Upper lobe of right lung (tissue), 1 donor: Measurements from ENCODE around the gene UNG. TPM values are rescaled to one million over a fixed set of nuclear protein-coding genes. Genes with fewer than 3 reads are reported as not detected.
A peak's percentile ranks its signal among the peaks of the same experiment; 100 is the strongest.

ENCODE experiments used
- ATAC-seq: fragments of 200-7000 bp; cut with Tn5 transposase; one replicate; pipeline ENCODE4 v1.9.1; 2020; ENCODE audit warnings: mild to moderate bottlenecking, moderate library complexity
- DNase-seq: peaks from one replicate; pipeline ENCODE4 v3.0.0-alpha.2; 2020
- H3K27ac ChIP-seq: fragments of 200-600 bp; one replicate; pipeline ENCODE4 v1.8.0; 2022
- H3K27me3 ChIP-seq: fragments of 200-600 bp; one replicate; pipeline ENCODE4 v1.8.0; 2022; ENCODE audit warnings: mild to moderate bottlenecking
- H3K36me3 ChIP-seq: fragments of 200-600 bp; one replicate; pipeline ENCODE4 v1.8.0; 2022
- H3K4me1 ChIP-seq: fragments of 200-600 bp; one replicate; pipeline ENCODE4 v1.8.0; 2022
- H3K4me3 ChIP-seq: fragments of 200-600 bp; one replicate; pipeline ENCODE4 v1.8.0; 2022; ENCODE audit warnings: mild to moderate bottlenecking
- H3K9me3 ChIP-seq: fragments of 200-600 bp; one replicate; pipeline ENCODE4 v1.8.0; 2022
- intact Hi-C: fragments of 100-400 bp; cut with DNase I; formaldehyde crosslinking; loops from one replicate; pipeline ENCODE4 v1.11.0; 2022
- total RNA-seq: library from RNA; stranded (reverse); fragmentation: NEBNext Ultra II Directional; extraction: Animal tissue kit (Norgen Biotek cat#: 25700); gene quantifications from one replicate; pipeline ENCODE4 v1.2.1, GENCODE V29; 2021
- TF ChIP-seq, protein P1 (sequence below): fragments of 200-600 bp; IDR thresholded peaks from one replicate; pipeline ENCODE4 v1.8.0; 2022; ENCODE audit warnings: antibody characterized with exemption
- donor health status: DM: no; HTN: yes; CAD: no; lungs with severe emphysema.

Gene UNG
- total RNA-seq, 1 donor from 2014 or later: 18.2 TPM

DNA sequence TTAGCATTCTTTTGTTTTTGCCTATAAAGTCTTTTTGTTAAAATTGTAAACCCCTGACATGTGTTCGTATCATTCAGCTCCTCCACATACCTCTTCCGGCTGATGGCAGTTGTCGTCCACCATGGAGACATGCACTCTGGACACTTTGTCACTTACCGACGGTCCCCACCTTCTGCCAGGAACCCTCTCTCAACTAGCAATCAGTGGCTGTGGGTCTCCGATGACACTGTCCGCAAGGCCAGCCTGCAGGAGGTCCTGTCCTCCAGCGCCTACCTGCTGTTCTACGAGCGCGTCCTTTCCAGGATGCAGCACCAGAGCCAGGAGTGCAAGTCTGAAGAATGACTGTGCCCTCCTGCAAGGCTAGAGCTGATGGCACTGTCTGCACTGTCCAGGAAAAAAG lies 11.8 kb upstream of the UNG start:
- no peak overlapping the region for H3K27ac ChIP-seq
- TF ChIP-seq, protein P1, sequence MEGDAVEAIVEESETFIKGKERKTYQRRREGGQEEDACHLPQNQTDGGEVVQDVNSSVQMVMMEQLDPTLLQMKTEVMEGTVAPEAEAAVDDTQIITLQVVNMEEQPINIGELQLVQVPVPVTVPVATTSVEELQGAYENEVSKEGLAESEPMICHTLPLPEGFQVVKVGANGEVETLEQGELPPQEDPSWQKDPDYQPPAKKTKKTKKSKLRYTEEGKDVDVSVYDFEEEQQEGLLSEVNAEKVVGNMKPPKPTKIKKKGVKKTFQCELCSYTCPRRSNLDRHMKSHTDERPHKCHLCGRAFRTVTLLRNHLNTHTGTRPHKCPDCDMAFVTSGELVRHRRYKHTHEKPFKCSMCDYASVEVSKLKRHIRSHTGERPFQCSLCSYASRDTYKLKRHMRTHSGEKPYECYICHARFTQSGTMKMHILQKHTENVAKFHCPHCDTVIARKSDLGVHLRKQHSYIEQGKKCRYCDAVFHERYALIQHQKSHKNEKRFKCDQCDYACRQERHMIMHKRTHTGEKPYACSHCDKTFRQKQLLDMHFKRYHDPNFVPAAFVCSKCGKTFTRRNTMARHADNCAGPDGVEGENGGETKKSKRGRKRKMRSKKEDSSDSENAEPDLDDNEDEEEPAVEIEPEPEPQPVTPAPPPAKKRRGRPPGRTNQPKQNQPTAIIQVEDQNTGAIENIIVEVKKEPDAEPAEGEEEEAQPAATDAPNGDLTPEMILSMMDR: no peak
- H3K4me1 ChIP-seq: no peaks in the 10 kb centered on the region
- intact Hi-C loops: no loop called here
- ATAC-seq: no peak
- no peaks in the 10 kb centered on the region for H3K9me3 ChIP-seq
- no peak overlapping the region for H3K4me3 ChIP-seq
- H3K27me3 ChIP-seq: no peaks in the 10 kb centered on the region
- no peak for DNase-seq
- peaks cover 87% of the 10 kb centered on the region for H3K36me3 ChIP-seq

DNA sequence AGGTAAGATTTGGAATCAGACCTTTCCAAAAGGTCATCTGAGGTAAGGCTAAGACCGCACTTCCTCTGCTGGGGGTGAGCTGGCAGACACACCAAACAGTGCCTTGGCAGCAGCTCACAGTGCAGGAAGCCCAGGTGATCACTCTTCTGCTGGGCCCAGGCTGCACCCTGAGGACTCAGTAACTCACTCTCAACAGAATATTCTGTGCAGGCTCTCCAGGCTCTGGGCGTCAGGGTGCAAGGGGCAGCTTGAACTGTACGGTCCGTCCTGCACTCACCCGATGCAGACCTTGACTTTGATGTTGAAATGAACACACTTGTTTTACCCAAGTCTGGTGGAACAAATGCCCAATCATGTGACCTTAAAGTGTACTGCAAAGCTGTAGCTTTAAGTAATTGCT lies 10.1 kb upstream of the UNG start:
- H3K36me3 ChIP-seq: peaks cover 73% of the 10 kb centered on the region

DNA sequence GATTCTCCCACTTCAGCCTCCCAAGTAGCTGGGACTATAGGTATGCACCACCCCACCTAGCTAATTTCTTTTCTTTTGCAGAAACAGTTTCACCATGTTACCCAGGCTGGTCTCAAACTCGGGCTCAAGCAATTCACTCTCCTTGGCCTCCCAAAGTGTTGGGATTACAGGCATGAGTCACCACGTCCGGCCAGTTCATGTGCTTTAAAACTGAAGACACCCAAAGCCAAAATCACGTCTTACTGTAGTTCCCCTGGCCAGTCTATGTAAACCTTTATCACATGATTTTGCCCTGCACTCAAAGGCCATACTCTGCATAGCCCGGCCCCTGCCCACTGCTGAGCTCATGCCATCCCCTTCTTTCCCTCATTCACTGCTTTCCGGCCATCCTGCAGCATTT lies 8.6 kb upstream of the UNG start:
- TF ChIP-seq, protein P1: no peak
- no peak for ATAC-seq
- Histone ChIP-seq H3K27ac (no peak overlapping the region), H3K36me3 (peaks cover 57% of the 10 kb centered on the region), H3K4me3 (no peak overlapping the region), H3K4me1 (peaks cover 14% of the 10 kb centered on the region), H3K27me3 (no peaks in the 10 kb centered on the region), H3K9me3 (no peaks in the 10 kb centered on the region)
- intact Hi-C loops: no loop called here
- no peak for DNase-seq

More for the DNA sequence above, 10.1 kb upstream of the UNG start:
- TF ChIP-seq, protein P1: no peak
- Histone ChIP-seq H3K9me3 (no peaks in the 10 kb centered on the region), H3K4me3 (no peak overlapping the region), H3K4me1 (peaks cover 7% of the 10 kb centered on the region), H3K27ac (no peak overlapping the region), H3K27me3 (no peaks in the 10 kb centered on the region)
- intact Hi-C loops: no loop called here
- ATAC-seq: no peak
- no peak for DNase-seq

DNA sequence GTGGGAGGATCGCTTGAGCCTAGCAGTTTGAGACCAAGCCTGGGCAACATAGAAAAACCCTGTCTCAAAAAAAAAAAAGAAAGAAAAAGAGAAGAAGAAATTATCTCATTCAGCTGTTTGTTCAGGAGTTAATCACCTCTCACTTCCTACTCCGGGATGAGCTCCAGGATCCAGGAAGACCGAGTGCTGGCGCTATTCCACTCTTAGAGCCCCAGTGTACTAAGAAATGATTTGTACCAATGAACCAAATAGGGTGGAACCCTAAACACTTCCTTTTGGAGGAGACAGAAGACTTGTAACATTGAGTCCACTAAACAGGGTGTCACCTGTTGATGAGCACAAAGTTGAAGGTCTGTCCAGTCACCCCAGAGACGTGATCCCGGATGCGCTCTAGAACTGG lies 7.7 kb upstream of the UNG start:
- Histone ChIP-seq H3K4me3 (no peak overlapping the region), H3K4me1 (peaks cover 14% of the 10 kb centered on the region), H3K36me3 (peaks cover 52% of the 10 kb centered on the region), H3K9me3 (no peaks in the 10 kb centered on the region), H3K27me3 (no peaks in the 10 kb centered on the region), H3K27ac (no peak overlapping the region)
- DNase-seq (no peak), ATAC-seq (no peak)
- intact Hi-C loops: no loop called here
- TF ChIP-seq, protein P1: no peak

DNA sequence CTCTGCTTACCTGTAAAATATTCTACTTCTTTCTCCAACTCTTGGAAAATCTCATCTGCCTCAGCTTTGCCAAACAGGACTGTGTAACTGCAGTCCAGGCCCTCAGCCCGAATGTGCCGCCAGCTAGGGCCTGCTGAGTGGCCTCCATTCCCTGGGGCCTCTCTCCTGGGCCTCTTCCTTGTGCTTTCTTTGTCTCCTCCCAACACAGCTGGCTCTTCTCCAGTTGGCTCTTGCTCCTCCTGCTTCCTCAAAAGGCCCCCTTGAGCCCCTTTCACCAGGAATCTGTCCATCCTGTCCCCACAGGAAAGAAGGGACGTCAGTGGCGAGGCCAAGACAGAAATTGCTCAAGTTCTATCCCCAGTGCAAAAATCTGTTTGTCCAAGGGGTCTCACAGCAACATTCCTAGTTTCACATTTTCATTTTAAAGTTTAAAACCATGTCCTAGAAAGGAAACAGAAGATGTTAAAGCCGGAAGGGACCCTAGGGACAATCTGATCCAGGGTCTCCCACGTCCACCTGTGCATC lies 4.8 kb upstream of the UNG start:
- DNase-seq: no peak
- Histone ChIP-seq H3K4me3 (peak overlapping the region; percentile 61), H3K36me3 (peaks cover 24% of the 10 kb centered on the region), H3K27ac (peak overlapping the region; percentile 78), H3K9me3 (no peaks in the 10 kb centered on the region), H3K27me3 (no peaks in the 10 kb centered on the region), H3K4me1 (peaks cover 18% of the 10 kb centered on the region)
- intact Hi-C loops: no loop called here
- TF ChIP-seq, protein P1: no peak
- no peak for ATAC-seq
